ENCODE measurements around the gene TRIAP1. TPM values are rescaled to one million over a fixed set of nuclear protein-coding genes. Genes with fewer than 3 reads are reported as not detected.

TRIAP1 gene
- total and polyA plus RNA-seq, 7 experiments from 2014 or later: 15.9 to 55.1 (median 29.3) TPM

GRCh38 chr12:120428597-120429229 lies 17.5 kb downstream of the TRIAP1 start:
- Histone ChIP-seq H3K36me3 (ENCODE audit: control insufficient read depth in 2 of 3, insufficient read depth in 3 of 3, low read length in 3 of 3) (no peaks in the 10 kb centered on the region), H3K27me3 (ENCODE audit: control insufficient read depth in 2 of 2, insufficient read depth in 2 of 2, low read length in 2 of 2) (no peaks in the 10 kb centered on the region), H3K4me3 (ENCODE audit: low read length) (no peak overlapping the region), H3K4me1 (ENCODE audit: control insufficient read depth in 2 of 2, insufficient read depth in 2 of 2, low read length in 2 of 2) (no peaks in the 10 kb centered on the region), H3K27ac (ENCODE audit: low read depth, low read length) (no peak overlapping the region), H3K9me3 (ENCODE audit: control insufficient read depth in 2 of 3, low read length in 3 of 3) (no peaks in the 10 kb centered on the region)
- Mint-ChIP-seq H3K9me3 (peaks cover 0 to 5% (median 0%) of the 10 kb centered on the region in 11 donors), H3K27ac (no peak overlapping the region), H3K4me3 (no peak overlapping the region), H3K27me3 (peaks cover 0 to 17% (median 4%) of the 10 kb centered on the region in 5 donors), H3K4me1 (peaks cover 0 to 5% (median 4%) of the 10 kb centered on the region in 7 donors), H3K36me3 (no peaks in the 10 kb centered on the region)
- CTCF ChIA-PET: interaction anchor here (0.6 to 2.2 kb wide), 3 partner anchors 72 to 358 kb away, joined by 3 to 8 read pairs (median 4); no protein-coding TSS in a partner anchor
- POLR2A ChIA-PET: interaction anchor here (0.9 to 1.2 kb wide), 3 partner anchors 10 to 101 kb away, joined by 3 read pairs; partner anchors contain the start of gene PLA2G1B
- intact Hi-C loops (cut with micrococcal nuclease): no loop called here
- ATAC-seq: no peak
- DNase-seq: no peak

GRCh38 chr12:120425797-120426196 lies 20.4 kb downstream of the TRIAP1 start:
- Mint-ChIP-seq H3K4me3 (no peak overlapping the region), H3K4me1 (peaks cover 3 to 7% (median 4%) of the 10 kb centered on the region in 7 donors), H3K27me3 (peaks cover 0 to 17% (median 0%) of the 10 kb centered on the region in 5 donors), H3K9me3 (peaks cover 0 to 3% (median 0%) of the 10 kb centered on the region in 11 donors), H3K27ac (no peak overlapping the region), H3K36me3 (no peaks in the 10 kb centered on the region)
- no peaks in the 10 kb centered on the region for H3K4me1 ChIP-seq (ENCODE audit: control insufficient read depth in 2 of 2, insufficient read depth in 2 of 2, low read length in 2 of 2)
- ChIA-PET POLR2A (no interaction called here), CTCF (no interaction called here)
- no peaks in the 10 kb centered on the region for H3K27me3 ChIP-seq (ENCODE audit: control insufficient read depth in 2 of 2, insufficient read depth in 2 of 2, low read length in 2 of 2)
- H3K9me3 ChIP-seq (ENCODE audit: control insufficient read depth in 2 of 3, low read length in 3 of 3): no peaks in the 10 kb centered on the region
- no peak overlapping the region for H3K27ac ChIP-seq (ENCODE audit: low read depth, low read length)
- intact Hi-C loops (cut with micrococcal nuclease): no loop called here
- no peaks in the 10 kb centered on the region for H3K36me3 ChIP-seq (ENCODE audit: control insufficient read depth in 2 of 3, insufficient read depth in 3 of 3, low read length in 3 of 3)
- ATAC-seq (no peak), DNase-seq (no peak)
- H3K4me3 ChIP-seq (ENCODE audit: low read length): no peak overlapping the region

GRCh38 chr12:120422892-120423456 lies 23.2 kb downstream of the TRIAP1 start:
- H3K4me1 Mint-ChIP-seq: peaks cover 0 to 6% (median 0%) of the 10 kb centered on the region in 7 donors
- no peak for ATAC-seq
- peaks cover 0 to 9% (median 0%) of the 10 kb centered on the region in 5 donors for H3K27me3 Mint-ChIP-seq
- peak overlapping the region in 1 of 10 donors; percentile 13 for H3K4me3 Mint-ChIP-seq
- ChIA-PET POLR2A (no interaction called here), CTCF (interaction anchor here (0.9 kb wide), 1 partner anchor 37 kb away, joined by 4 read pairs; no protein-coding TSS in a partner anchor)
- no peak for DNase-seq
- Histone ChIP-seq H3K27ac (ENCODE audit: low read depth, low read length) (no peak overlapping the region), H3K4me3 (ENCODE audit: low read length) (no peak overlapping the region), H3K9me3 (ENCODE audit: control insufficient read depth in 2 of 3, low read length in 3 of 3) (no peaks in the 10 kb centered on the region), H3K27me3 (ENCODE audit: control insufficient read depth in 2 of 2, insufficient read depth in 2 of 2, low read length in 2 of 2) (no peaks in the 10 kb centered on the region), H3K4me1 (ENCODE audit: control insufficient read depth in 2 of 2, insufficient read depth in 2 of 2, low read length in 2 of 2) (no peaks in the 10 kb centered on the region), H3K36me3 (ENCODE audit: control insufficient read depth in 2 of 3, insufficient read depth in 3 of 3, low read length in 3 of 3) (no peaks in the 10 kb centered on the region)
- H3K36me3 Mint-ChIP-seq: no peaks in the 10 kb centered on the region
- no peaks in the 10 kb centered on the region for H3K9me3 Mint-ChIP-seq
- no peak overlapping the region for H3K27ac Mint-ChIP-seq
- intact Hi-C loops (cut with micrococcal nuclease): no loop called here

- intact Hi-C loops (cut with micrococcal nuclease): no loop called here
- POLR2A ChIA-PET: interaction anchor here (0.6 kb wide), 1 partner anchor 331 kb away, joined by 5 read pairs; no protein-coding TSS in a partner anchor
These were observed 24.5 kb downstream of the TRIAP1 start for GRCh38 chr12:120421701-120422100.

GRCh38 chr12:120417917-120418580 lies 28.1 kb downstream of the TRIAP1 start:
- DNase-seq: no peak
- no peaks in the 10 kb centered on the region for H3K9me3 ChIP-seq (ENCODE audit: control insufficient read depth in 2 of 3, low read length in 3 of 3)
- CTCF ChIA-PET: interaction anchor here (0.7 kb wide), 1 partner anchor 247 kb away, joined by 3 read pairs; no protein-coding TSS in a partner anchor
- POLR2A ChIA-PET: no interaction called here
- H3K36me3 ChIP-seq (ENCODE audit: control insufficient read depth in 2 of 3, insufficient read depth in 3 of 3, low read length in 3 of 3): no peaks in the 10 kb centered on the region
- Mint-ChIP-seq H3K4me3 (no peak overlapping the region), H3K27ac (no peak overlapping the region), H3K36me3 (no peaks in the 10 kb centered on the region), H3K9me3 (no peaks in the 10 kb centered on the region), H3K27me3 (peaks cover 0 to 9% (median 0%) of the 10 kb centered on the region in 5 donors), H3K4me1 (peaks cover 0 to 4% (median 0%) of the 10 kb centered on the region in 7 donors)
- H3K4me3 ChIP-seq (ENCODE audit: low read length): no peak overlapping the region
- H3K27me3 ChIP-seq (ENCODE audit: control insufficient read depth in 2 of 2, insufficient read depth in 2 of 2, low read length in 2 of 2): no peaks in the 10 kb centered on the region
- intact Hi-C loops (cut with micrococcal nuclease): no loop called here
- no peak overlapping the region for H3K27ac ChIP-seq (ENCODE audit: low read depth, low read length)
- ATAC-seq: no peak
- H3K4me1 ChIP-seq (ENCODE audit: control insufficient read depth in 2 of 2, insufficient read depth in 2 of 2, low read length in 2 of 2): no peaks in the 10 kb centered on the region

More at GRCh38 chr12:120421701-120422100, 24.5 kb downstream of the TRIAP1 start:
- ATAC-seq (no peak), DNase-seq (no peak)
- no peaks in the 10 kb centered on the region for H3K9me3 ChIP-seq (ENCODE audit: control insufficient read depth in 2 of 3, low read length in 3 of 3)
- H3K4me1 ChIP-seq (ENCODE audit: control insufficient read depth in 2 of 2, insufficient read depth in 2 of 2, low read length in 2 of 2): no peaks in the 10 kb centered on the region
- no peaks in the 10 kb centered on the region for H3K27me3 ChIP-seq (ENCODE audit: control insufficient read depth in 2 of 2, insufficient read depth in 2 of 2, low read length in 2 of 2)
- H3K4me3 Mint-ChIP-seq: no peak overlapping the region
- H3K27ac ChIP-seq (ENCODE audit: low read depth, low read length): no peak overlapping the region
- CTCF ChIA-PET: no interaction called here
- H3K9me3 Mint-ChIP-seq: no peaks in the 10 kb centered on the region
- peaks cover 0 to 6% (median 0%) of the 10 kb centered on the region in 7 donors for H3K4me1 Mint-ChIP-seq
- peaks cover 0 to 4% (median 3%) of the 10 kb centered on the region in 5 donors for H3K27me3 Mint-ChIP-seq
- no peaks in the 10 kb centered on the region for H3K36me3 ChIP-seq (ENCODE audit: control insufficient read depth in 2 of 3, insufficient read depth in 3 of 3, low read length in 3 of 3)
- no peak overlapping the region for H3K4me3 ChIP-seq (ENCODE audit: low read length)
- no peak overlapping the region for H3K27ac Mint-ChIP-seq
- no peaks in the 10 kb centered on the region for H3K36me3 Mint-ChIP-seq

- Mint-ChIP-seq H3K4me3 (no peak overlapping the region), H3K9me3 (no peaks in the 10 kb centered on the region), H3K4me1 (peaks cover 0 to 2% (median 0%) of the 10 kb centered on the region in 7 donors), H3K27me3 (peaks cover 0 to 12% (median 5%) of the 10 kb centered on the region in 5 donors), H3K36me3 (no peaks in the 10 kb centered on the region), H3K27ac (no peak overlapping the region)
- Histone ChIP-seq H3K9me3 (ENCODE audit: control insufficient read depth in 2 of 3, low read length in 3 of 3) (no peaks in the 10 kb centered on the region), H3K27ac (ENCODE audit: low read depth, low read length) (no peak overlapping the region), H3K27me3 (ENCODE audit: control insufficient read depth in 2 of 2, insufficient read depth in 2 of 2, low read length in 2 of 2) (no peaks in the 10 kb centered on the region), H3K4me1 (ENCODE audit: control insufficient read depth in 2 of 2, insufficient read depth in 2 of 2, low read length in 2 of 2) (no peaks in the 10 kb centered on the region), H3K4me3 (ENCODE audit: low read length) (no peak overlapping the region), H3K36me3 (ENCODE audit: control insufficient read depth in 2 of 3, insufficient read depth in 3 of 3, low read length in 3 of 3) (no peaks in the 10 kb centered on the region)
- no peak for ATAC-seq
- intact Hi-C loops (cut with micrococcal nuclease): no loop called here
- CTCF ChIA-PET: no interaction called here
- POLR2A ChIA-PET: interaction anchor here (1.0 kb wide), 1 partner anchor 13 kb away, joined by 3 read pairs; no protein-coding TSS in a partner anchor
- DNase-seq: no peak
These were observed 29.5 kb downstream of the TRIAP1 start for GRCh38 chr12:120416490-120417216.
